MM.1S (cell line): ENCODE results near the gene TMEM132D.

Source experiments
- CTCF ChIP-seq: fragments of 300-600 bp; sonication (generic); IDR thresholded peaks from 2 replicates; pipeline ENCODE4 v1.5.1; 2016; ENCODE audit warnings: antibody characterized with exemption, low read length, mixed read lengths
- EZH2 ChIP-seq: fragments of 300-600 bp; sonication (generic); optimal IDR thresholded peaks from 2 replicates; pipeline ENCODE3; 2017; ENCODE audit warnings: low read depth, mild to moderate bottlenecking, antibody characterized with exemption, low read length, mixed read lengths
- EZH2phosphoT487 ChIP-seq: fragments of 300-600 bp; sonication (generic); IDR thresholded peaks from 2 replicates; pipeline ENCODE4 v1.6.1; 2018; ENCODE audit warnings: antibody characterized with exemption, low read length

GRCh38 chr12:129549656-129550055, 354.2 kb downstream of the TMEM132D start:
- TF ChIP-seq EZH2: no peak
- TF ChIP-seq EZH2phosphoT487: no peak
- no peak for TF ChIP-seq CTCF
